Neural progenitor cell (in vitro differentiated cells): ENCODE data around the gene MSRB1. TPM values are rescaled to one million over a fixed set of nuclear protein-coding genes. Genes with fewer than 3 reads are reported as not detected.

Source experiments
- DNase-seq: peaks from one replicate; pipeline ENCODE4 v3.0.0-alpha.2; 2016; ENCODE audit warnings: low spot score
- H2AFZ ChIP-seq: fragments of 200-600 bp; sonication (generic); replicated peaks from 2 replicates; pipeline ENCODE4 v1.6.1; 2016; ENCODE audit warnings: antibody characterized with exemption
- H3F3A ChIP-seq: fragments of 200-600 bp; sonication (generic); 2 replicates; pipeline ENCODE4 v1.6.1; 2016; ENCODE audit warnings: antibody characterized with exemption, low read depth
- H3K27ac ChIP-seq: fragments of 200-600 bp; sonication (generic); 2 replicates; pipeline ENCODE4 v1.5.1; 2016; ENCODE audit warnings: mild to moderate bottlenecking
- H3K27me3 ChIP-seq: fragments of 200-600 bp; sonication (generic); 2 replicates; pipeline ENCODE4 v1.6.1; 2016; ENCODE audit warnings: mild to moderate bottlenecking, moderate library complexity
- H3K36me3 ChIP-seq: fragments of 200-600 bp; sonication (generic); 2 replicates; pipeline ENCODE4 v1.5.1; 2016
- H3K4me1 ChIP-seq: fragments of 200-600 bp; sonication (generic); 2 replicates; pipeline ENCODE4 v1.6.1; 2016; ENCODE audit warnings: mixed run types
- H3K4me2 ChIP-seq: fragments of 200-600 bp; sonication (generic); 2 replicates; pipeline ENCODE4 v1.6.1; 2016
- H3K4me3 ChIP-seq: fragments of 200-600 bp; sonication (generic); 2 replicates; pipeline ENCODE4 v1.5.1; 2016
- H3K79me2 ChIP-seq: fragments of 200-600 bp; sonication (generic); 2 replicates; pipeline ENCODE4 v1.6.1; 2016; ENCODE audit warnings: low read depth
- H3K9ac ChIP-seq: fragments of 200-600 bp; sonication (generic); 2 replicates; pipeline ENCODE4 v1.6.1; 2016
- H3K9me3 ChIP-seq: fragments of 200-600 bp; sonication (generic); 2 replicates; pipeline ENCODE4 v1.5.1; 2016; ENCODE audit warnings: low read depth
- H4K20me1 ChIP-seq: fragments of 200-600 bp; sonication (generic); 2 replicates; pipeline ENCODE4 v1.6.1; 2016; ENCODE audit warnings: low read depth
- H3K27ac Mint-ChIP-seq: 3 replicates; pipeline ENCODE4 v1.8.0; 2021; ENCODE audit warnings: mixed read lengths
- H3K27me3 Mint-ChIP-seq: 2 replicates; pipeline ENCODE4 v1.8.0; 2022; ENCODE audit warnings: low read depth, mild to moderate bottlenecking, inconsistent platforms, moderate library complexity, mixed read lengths; ENCODE audit not compliant: insufficient read depth
- H3K36me3 Mint-ChIP-seq: 3 replicates; pipeline ENCODE4 v1.8.0; 2021; ENCODE audit warnings: mixed read lengths
- H3K4me1 Mint-ChIP-seq: 3 replicates; pipeline ENCODE4 v1.8.0; 2021; ENCODE audit warnings: mixed read lengths
- H3K4me3 Mint-ChIP-seq: 3 replicates; pipeline ENCODE4 v1.8.0; 2021; ENCODE audit warnings: mild to moderate bottlenecking, moderate library complexity, mixed read lengths
- H3K9me3 Mint-ChIP-seq: 3 replicates; pipeline ENCODE4 v1.8.0; 2020; ENCODE audit warnings: mixed read lengths
- EZH2 ChIP-seq: fragments of 200-600 bp; sonication (generic); IDR thresholded peaks from 2 replicates; pipeline ENCODE4 v1.6.1; 2017; ENCODE audit warnings: antibody characterized with exemption, mild to moderate bottlenecking, moderate library complexity
- EZH2phosphoT487 ChIP-seq: fragments of 200-600 bp; sonication (generic); IDR thresholded peaks from 2 replicates; pipeline ENCODE4 v1.6.1; 2017; ENCODE audit warnings: antibody characterized with exemption
- total RNA-seq: library from RNA; depleted of rRNA; stranded (reverse); fragments of >200 nt; gene quantifications from 2 replicates; pipeline ENCODE4 v1.2.3, GENCODE V29; 2015; ENCODE audit warnings: low replicate concordance
- TF ChIP-seq, protein P1 (sequence below): fragments of 200-600 bp; sonication (generic); IDR thresholded peaks from 2 replicates; pipeline ENCODE4 v1.5.1; 2017; ENCODE audit warnings: antibody characterized with exemption, mild to moderate bottlenecking

Gene MSRB1
- total RNA-seq, 1 donor from 2014 or later, result 26.9 TPM

DNA sequence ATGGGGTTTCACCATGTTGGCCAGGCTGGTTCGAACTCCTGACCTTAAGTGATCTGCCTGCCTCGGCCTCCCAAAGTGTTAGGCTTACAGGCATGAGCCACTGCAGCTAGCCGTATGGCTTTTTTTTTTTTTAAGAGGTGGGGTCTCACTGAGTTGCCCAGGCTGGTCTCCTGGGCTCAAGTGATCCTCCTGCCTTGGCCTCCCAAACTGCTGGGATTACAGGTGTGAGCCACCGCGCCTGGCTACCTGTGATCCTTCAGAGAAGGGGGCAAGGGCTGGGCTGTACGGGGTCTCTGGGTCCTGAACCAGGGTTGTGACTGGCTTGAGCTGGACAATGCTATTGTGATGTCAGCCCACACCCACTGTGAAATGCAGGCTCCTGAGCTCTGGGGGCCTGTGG is 23.5 kb upstream of the MSRB1 start, which contains the start of gene RNF151:
Gene RNF151 (plus strand): TSS at position 397 of the 400 bp plus-strand sequence. CDS start 26 bp downstream, outside the sequence.
- H4K20me1 ChIP-seq, result peaks cover 31% of the 10 kb centered on the region
- peaks cover 17% of the 10 kb centered on the region for H3K4me1 ChIP-seq
- peak within 1 kb of the TSS; percentile 90 for H3K4me2 ChIP-seq
- peak within 1 kb of the TSS; percentile 98 for H3K4me3 ChIP-seq
- no peak within 1 kb of the TSS for H3K27ac ChIP-seq
- DNase-seq, result no peak
- H3K36me3 ChIP-seq, result no peaks in the 10 kb centered on the region
- no peak within 1 kb of the TSS for H2AFZ ChIP-seq
- no peaks in the 10 kb centered on the region for H3K9me3 ChIP-seq
- no peaks in the 10 kb centered on the region for H3K27me3 ChIP-seq
- peaks cover 44% of the 10 kb centered on the region for H3K79me2 ChIP-seq
- Mint-ChIP-seq H3K27ac (no peak within 1 kb of the TSS), H3K4me1 (peaks cover 25% of the 10 kb centered on the region), H3K9me3 (no peaks in the 10 kb centered on the region), H3K36me3 (peaks cover 12% of the 10 kb centered on the region), H3K27me3 (peaks cover 2% of the 10 kb centered on the region), H3K4me3 (peak within 1 kb of the TSS; percentile 95)
- peaks cover 33% of the 10 kb centered on the region for H3F3A ChIP-seq
- TF ChIP-seq EZH2, result no peak
- peak within 1 kb of the TSS; percentile 98 for H3K9ac ChIP-seq

DNA sequence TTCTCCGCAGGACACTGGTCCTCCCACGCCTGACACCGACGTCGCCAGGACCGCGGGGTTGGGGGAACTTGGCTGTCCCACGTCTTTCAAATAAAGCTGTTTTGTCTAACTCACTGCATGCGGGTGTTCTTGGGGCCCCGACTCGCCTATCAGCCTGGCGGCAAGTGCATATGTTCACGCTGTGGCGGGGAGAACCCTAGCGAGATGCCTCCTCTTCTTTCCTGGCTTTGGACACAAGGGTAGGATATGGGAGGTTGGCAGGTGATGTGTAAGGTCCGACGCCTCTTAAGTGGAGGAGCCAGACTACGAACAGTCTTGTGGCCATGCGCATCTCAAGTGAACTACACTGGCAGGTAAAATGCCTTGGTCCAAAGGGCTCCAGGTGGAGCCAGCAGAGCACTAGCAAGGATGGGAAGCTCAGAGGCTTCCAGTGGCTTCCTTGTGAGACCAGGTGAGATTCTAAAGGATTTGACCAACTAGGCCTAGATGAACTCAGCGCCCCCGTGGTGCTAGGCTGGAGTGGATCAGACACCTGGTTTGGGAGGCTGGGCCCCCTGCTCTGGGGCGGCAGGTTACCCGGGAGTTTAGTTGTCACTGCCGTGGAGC is 22.5 kb upstream of the MSRB1 start:
- TF ChIP-seq EZH2phosphoT487 (no peak), EZH2 (no peak)
- TF ChIP-seq, protein P1, sequence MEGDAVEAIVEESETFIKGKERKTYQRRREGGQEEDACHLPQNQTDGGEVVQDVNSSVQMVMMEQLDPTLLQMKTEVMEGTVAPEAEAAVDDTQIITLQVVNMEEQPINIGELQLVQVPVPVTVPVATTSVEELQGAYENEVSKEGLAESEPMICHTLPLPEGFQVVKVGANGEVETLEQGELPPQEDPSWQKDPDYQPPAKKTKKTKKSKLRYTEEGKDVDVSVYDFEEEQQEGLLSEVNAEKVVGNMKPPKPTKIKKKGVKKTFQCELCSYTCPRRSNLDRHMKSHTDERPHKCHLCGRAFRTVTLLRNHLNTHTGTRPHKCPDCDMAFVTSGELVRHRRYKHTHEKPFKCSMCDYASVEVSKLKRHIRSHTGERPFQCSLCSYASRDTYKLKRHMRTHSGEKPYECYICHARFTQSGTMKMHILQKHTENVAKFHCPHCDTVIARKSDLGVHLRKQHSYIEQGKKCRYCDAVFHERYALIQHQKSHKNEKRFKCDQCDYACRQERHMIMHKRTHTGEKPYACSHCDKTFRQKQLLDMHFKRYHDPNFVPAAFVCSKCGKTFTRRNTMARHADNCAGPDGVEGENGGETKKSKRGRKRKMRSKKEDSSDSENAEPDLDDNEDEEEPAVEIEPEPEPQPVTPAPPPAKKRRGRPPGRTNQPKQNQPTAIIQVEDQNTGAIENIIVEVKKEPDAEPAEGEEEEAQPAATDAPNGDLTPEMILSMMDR, result no peak
- DNase-seq, result no peak
- Histone ChIP-seq H3K9me3 (no peaks in the 10 kb centered on the region), H4K20me1 (peaks cover 40% of the 10 kb centered on the region), H3K4me3 (peak overlapping the region; percentile 98), H3F3A (peaks cover 42% of the 10 kb centered on the region), H3K36me3 (no peaks in the 10 kb centered on the region), H3K4me2 (peak overlapping the region; percentile 90), H3K4me1 (peaks cover 21% of the 10 kb centered on the region), H3K79me2 (peaks cover 41% of the 10 kb centered on the region), H3K27me3 (no peaks in the 10 kb centered on the region), H2AFZ (no peak overlapping the region), H3K27ac (no peak overlapping the region), H3K9ac (peak overlapping the region; percentile 98)
- H3K36me3 Mint-ChIP-seq, result peaks cover 12% of the 10 kb centered on the region
- H3K4me3 Mint-ChIP-seq, result peak overlapping the region; percentile 95
- H3K27me3 Mint-ChIP-seq, result no peaks in the 10 kb centered on the region
- peaks cover 28% of the 10 kb centered on the region for H3K4me1 Mint-ChIP-seq
- no peaks in the 10 kb centered on the region for H3K9me3 Mint-ChIP-seq
- peak overlapping the region; percentile 50 for H3K27ac Mint-ChIP-seq

DNA sequence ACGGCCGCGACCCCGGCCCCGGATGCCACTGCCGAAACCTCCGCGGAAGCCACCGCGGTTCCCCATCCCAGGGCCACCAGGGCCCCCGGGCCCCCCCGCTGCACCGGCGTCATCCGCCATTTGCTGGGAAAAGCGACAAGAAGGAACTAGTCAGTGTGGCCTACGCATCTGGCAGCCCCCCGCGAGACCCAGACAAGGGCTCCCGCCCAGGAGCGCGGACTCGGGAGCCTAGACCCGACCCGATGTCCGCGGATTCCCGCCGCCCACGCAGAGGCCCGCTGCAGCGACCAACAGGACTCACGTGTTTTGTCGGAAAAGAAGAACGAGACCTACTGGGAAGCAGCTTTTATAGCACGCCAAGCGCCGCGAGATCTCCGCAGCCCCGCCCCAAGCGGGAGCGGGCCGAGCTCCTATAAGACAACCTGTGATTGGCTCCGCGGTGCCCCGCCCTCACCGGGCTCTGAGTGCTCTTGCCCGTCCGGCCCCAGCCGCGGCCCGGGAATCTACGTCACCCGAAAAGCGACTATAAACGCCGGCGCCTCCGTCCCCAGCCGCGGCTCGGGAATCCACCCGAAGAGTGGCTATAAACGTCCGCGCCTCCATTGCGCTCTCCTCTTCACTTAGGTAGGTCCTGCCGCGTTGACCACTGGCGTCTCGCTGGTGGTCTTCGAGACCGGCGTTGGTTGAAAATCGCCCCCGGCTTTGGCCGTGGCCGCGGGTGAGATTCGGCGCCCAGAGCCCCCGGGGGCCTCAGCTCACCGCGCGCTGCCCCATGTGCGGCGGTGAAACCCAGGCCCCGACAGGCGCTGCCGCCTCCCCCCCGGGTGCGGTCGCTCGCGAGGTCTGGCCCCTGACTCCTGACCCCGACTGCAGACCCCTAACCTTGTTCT is 21.8 kb upstream of the MSRB1 start, which contains the start of gene RPS2:
Gene RPS2 (minus strand): TSS at position 321 of the 890 bp plus-strand sequence. CDS start 201 bp downstream, at position 120.
- peaks cover 49% of the 10 kb centered on the region for H3K79me2 ChIP-seq

More for the DNA sequence above, 21.8 kb upstream of the MSRB1 start, which contains the start of gene RPS2:
- no peaks in the 10 kb centered on the region for H3K9me3 Mint-ChIP-seq
- H3K27ac Mint-ChIP-seq, result peak within 1 kb of the TSS; percentile 74
- Histone ChIP-seq H3K27me3 (no peaks in the 10 kb centered on the region), H3K9me3 (no peaks in the 10 kb centered on the region), H4K20me1 (peaks cover 44% of the 10 kb centered on the region), H3K4me3 (peak within 1 kb of the TSS; percentile 98), H3K36me3 (no peaks in the 10 kb centered on the region), H3K4me2 (peak within 1 kb of the TSS; percentile 96), H3K27ac (peak within 1 kb of the TSS; percentile 92), H3K4me1 (peaks cover 24% of the 10 kb centered on the region), H2AFZ (peak within 1 kb of the TSS; percentile 95), H3F3A (peaks cover 42% of the 10 kb centered on the region), H3K9ac (peak within 1 kb of the TSS; percentile 98)
- H3K4me3 Mint-ChIP-seq, result peak within 1 kb of the TSS; percentile 95
- no peaks in the 10 kb centered on the region for H3K27me3 Mint-ChIP-seq
- peak; percentile 100 for DNase-seq
- peaks cover 12% of the 10 kb centered on the region for H3K36me3 Mint-ChIP-seq
- TF ChIP-seq, protein P1, result no peak
- TF ChIP-seq EZH2 (no peak), EZH2phosphoT487 (no peak)
- H3K4me1 Mint-ChIP-seq, result peaks cover 34% of the 10 kb centered on the region
